ENCODE measurements around the gene DTNB.

Gene DTNB

DNA sequence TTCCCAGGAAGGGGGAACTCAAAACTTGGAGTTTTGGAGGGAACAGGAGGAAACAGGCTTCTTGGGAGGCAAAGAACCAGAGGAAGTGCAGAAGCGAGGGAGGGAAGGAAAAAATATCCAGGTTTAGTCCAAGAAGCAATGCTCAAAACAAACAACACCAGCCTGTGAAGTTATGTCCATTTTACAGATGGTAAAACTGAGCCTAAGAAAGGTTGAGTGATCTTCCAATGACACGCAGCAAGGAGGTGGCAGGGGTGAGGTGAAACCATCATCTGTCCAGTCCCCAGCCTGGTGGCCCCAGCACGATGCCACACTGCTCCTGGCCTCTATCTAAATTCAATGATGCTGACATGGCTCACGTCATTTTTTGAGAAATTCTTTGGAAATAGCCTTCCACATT, 342.4 kb downstream of the DTNB start:
- TF ChIP-seq, protein P1, sequence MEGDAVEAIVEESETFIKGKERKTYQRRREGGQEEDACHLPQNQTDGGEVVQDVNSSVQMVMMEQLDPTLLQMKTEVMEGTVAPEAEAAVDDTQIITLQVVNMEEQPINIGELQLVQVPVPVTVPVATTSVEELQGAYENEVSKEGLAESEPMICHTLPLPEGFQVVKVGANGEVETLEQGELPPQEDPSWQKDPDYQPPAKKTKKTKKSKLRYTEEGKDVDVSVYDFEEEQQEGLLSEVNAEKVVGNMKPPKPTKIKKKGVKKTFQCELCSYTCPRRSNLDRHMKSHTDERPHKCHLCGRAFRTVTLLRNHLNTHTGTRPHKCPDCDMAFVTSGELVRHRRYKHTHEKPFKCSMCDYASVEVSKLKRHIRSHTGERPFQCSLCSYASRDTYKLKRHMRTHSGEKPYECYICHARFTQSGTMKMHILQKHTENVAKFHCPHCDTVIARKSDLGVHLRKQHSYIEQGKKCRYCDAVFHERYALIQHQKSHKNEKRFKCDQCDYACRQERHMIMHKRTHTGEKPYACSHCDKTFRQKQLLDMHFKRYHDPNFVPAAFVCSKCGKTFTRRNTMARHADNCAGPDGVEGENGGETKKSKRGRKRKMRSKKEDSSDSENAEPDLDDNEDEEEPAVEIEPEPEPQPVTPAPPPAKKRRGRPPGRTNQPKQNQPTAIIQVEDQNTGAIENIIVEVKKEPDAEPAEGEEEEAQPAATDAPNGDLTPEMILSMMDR (IDR thresholded peaks at IDR 0.05; ENCODE audit: low read depth, low read length, missing control alignments) = no peak
- DNase-seq (ENCODE audit: extremely low read depth, low read depth) = no peak
- H3K4me3 ChIP-seq (replicated peaks; ENCODE audit: low read depth, low read length) = no peak overlapping the region

DNA sequence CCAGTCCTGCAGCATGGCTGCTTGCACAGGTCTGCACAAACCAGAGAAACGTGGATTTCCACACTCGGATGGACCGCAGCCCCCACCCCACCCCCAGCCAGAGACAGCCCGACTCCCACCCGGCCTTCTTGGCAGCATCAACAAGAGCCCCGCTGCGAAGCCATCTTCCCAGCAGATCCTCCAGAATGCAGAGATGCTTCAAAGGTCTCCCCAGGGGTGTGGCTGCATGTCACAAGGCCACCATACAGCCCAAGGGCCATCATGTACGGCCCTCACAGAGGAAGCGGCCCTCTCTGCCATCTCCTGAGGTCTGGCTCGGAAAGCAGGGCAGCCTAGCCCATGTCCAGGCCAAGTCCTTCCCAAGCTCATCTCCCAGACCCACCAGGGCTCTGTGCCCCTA, 343.1 kb downstream of the DTNB start:
- no peak for DNase-seq (ENCODE audit: extremely low read depth, low read depth)
- TF ChIP-seq, protein P1 (IDR thresholded peaks at IDR 0.05; ENCODE audit: low read depth, low read length, missing control alignments) = no peak
- H3K4me3 ChIP-seq (replicated peaks; ENCODE audit: low read depth, low read length) = no peak overlapping the region

DNA sequence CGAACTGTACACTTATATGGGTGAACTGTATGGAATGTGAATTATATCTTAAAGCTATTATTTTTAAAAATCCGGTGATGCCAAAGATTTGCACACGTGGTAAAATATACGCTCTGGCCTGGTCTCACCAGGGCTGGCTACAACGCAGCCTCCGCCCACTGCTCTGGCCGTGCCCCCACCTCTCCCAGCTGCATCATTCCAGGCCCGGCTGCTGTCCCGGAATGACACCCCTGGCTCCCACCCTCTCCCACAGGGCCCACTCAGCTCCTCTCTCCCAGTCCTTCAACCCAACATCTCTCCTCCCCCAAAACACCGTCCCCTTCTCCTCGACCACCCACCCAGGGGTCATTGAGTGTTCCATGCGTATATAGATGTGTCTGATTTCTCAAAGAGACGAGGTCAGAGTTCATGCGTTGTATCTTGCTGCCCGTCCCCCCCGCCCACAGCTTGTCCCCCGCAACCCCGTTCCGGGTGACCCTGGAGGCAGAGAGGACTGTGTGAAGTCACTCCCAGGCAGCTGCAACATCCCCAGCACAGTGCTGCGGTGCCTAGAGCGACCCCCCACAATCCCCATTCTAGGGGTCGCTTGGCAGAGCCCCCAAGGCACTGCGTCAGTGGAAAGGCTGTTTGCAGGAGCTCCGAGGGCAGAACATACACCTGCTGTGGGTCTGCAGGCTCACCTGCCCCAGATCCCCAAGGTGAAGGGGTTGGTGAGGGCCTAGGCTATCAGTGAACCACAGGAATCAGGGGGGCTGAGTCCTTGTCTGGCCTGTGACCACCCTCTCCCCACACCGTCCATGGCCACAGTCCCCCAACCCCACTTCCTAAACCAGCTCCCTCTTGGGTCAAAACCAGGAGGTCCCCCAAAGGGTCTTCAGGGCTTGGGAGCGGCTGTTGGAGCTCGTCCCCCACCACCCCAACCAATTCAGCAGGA, 345.0 kb downstream of the DTNB start:
- TF ChIP-seq, protein P1 (IDR thresholded peaks at IDR 0.05; ENCODE audit: low read depth, low read length, missing control alignments) = no peak
- no peak for DNase-seq (ENCODE audit: extremely low read depth, low read depth)
- no peak overlapping the region for H3K4me3 ChIP-seq (replicated peaks; ENCODE audit: low read depth, low read length)

All from HFF-Myc (cell line).